H1 (cell line): Measurements from ENCODE around the gene COL6A5. TPM values are rescaled to one million over a fixed set of nuclear protein-coding genes. Genes with fewer than 3 reads are reported as not detected.

ENCODE experiments used
- CTCF ChIA-PET: fragments of 300-600 bp; sonication (Branson Sonifier 250); formaldehyde crosslinking; loops from one replicate; lab custom pipeline; 2021; ENCODE audit not compliant: partially characterized antibody; lab: Charles Lee
- POLR2A ChIA-PET: fragments of 300-600 bp; sonication (Branson Sonifier 250); formaldehyde crosslinking; loops from one replicate; lab custom pipeline; 2021; ENCODE audit warnings: inconsistent platforms; ENCODE audit not compliant: partially characterized antibody; lab: Charles Lee
- DNase-seq, 2 experiments: peaks; one replicate each; pipeline versions ENCODE4 v3.0.0 to v3.0.0-alpha.2; 2010 to 2022; ENCODE audit warnings: low spot score in 2 of 2, low read depth in 1 of 2, mixed read lengths in 1 of 2
- FAIRE-seq: peaks from 2 replicates; lab custom pipeline; 2011; peaks lifted over from hg19 to GRCh38; lab: Jason Lieb, UNC
- H2AFZ ChIP-seq: 2 replicates; pipeline ENCODE4 v1.8.1; 2012; ENCODE audit warnings: low read length, inconsistent platforms
- H2AK5ac ChIP-seq: 2 replicates; pipeline ENCODE4 v1.6.1; 2013; ENCODE audit warnings: low read depth, low read length
- H2BK120ac ChIP-seq: replicated peaks from 2 replicates; pipeline ENCODE3; 2013; ENCODE audit warnings: low read depth, low read length, inconsistent platforms
- H2BK12ac ChIP-seq: 2 replicates; pipeline ENCODE4 v1.6.1; 2013; ENCODE audit warnings: low read depth, low read length
- H2BK15ac ChIP-seq: 2 replicates; pipeline ENCODE4 v1.6.1; 2013; ENCODE audit warnings: low read length
- H2BK20ac ChIP-seq: 2 replicates; pipeline ENCODE4 v1.6.1; 2013; ENCODE audit warnings: low read length
- H2BK5ac ChIP-seq: 2 replicates; pipeline ENCODE4 v1.6.1; 2013; ENCODE audit warnings: low read depth, low read length
- H3K14ac ChIP-seq: 2 replicates; pipeline ENCODE4 v1.6.1; 2013; ENCODE audit warnings: inconsistent platforms; ENCODE audit not compliant: insufficient read length
- H3K18ac ChIP-seq: 2 replicates; pipeline ENCODE4 v1.6.1; 2013; ENCODE audit warnings: low read length; ENCODE audit errors: extremely low read depth
- H3K23ac ChIP-seq: 2 replicates; pipeline ENCODE4 v1.6.1; 2013; ENCODE audit warnings: inconsistent platforms; ENCODE audit not compliant: insufficient read length
- H3K23me2 ChIP-seq: 2 replicates; pipeline ENCODE4 v1.6.1; 2013; ENCODE audit warnings: low read depth, low read length
- H3K27ac ChIP-seq: 2 replicates; pipeline ENCODE4 v1.6.1; 2011; ENCODE audit warnings: low read depth, low read length, inconsistent platforms
- H3K27me3 ChIP-seq, 4 experiments: replicated peaks in 1 of 4; 1 replicate in 1 of 4; 2 replicates in 3 of 4; pipeline versions ENCODE4 v1.6.1 to v1.8.1; 2011 to 2013; ENCODE audit warnings: low read length in 3 of 4, mild to moderate bottlenecking in 3 of 4, inconsistent platforms in 2 of 4, mixed read lengths in 2 of 4, moderate library complexity in 1 of 4; ENCODE audit not compliant: control insufficient read depth in 3 of 4, insufficient read depth in 3 of 4; ENCODE audit errors: extremely low read depth in 1 of 4
- H3K36me3 ChIP-seq, 4 experiments: 2 replicates each; pipeline versions ENCODE4 v1.6.1 to v1.8.1; 2011 to 2013; ENCODE audit warnings: mild to moderate bottlenecking in 4 of 4, low read length in 3 of 4, moderate library complexity in 2 of 4, control low read depth in 1 of 4, inconsistent platforms in 1 of 4; ENCODE audit not compliant: insufficient read depth in 4 of 4, control insufficient read depth in 2 of 4
- H3K4ac ChIP-seq: replicated peaks from 2 replicates; pipeline ENCODE3; 2013; ENCODE audit warnings: low read length, low read depth, mixed read lengths, inconsistent platforms; ENCODE audit not compliant: insufficient read length
- H3K4me1 ChIP-seq, 4 experiments: replicated peaks in 1 of 4; 1 replicate in 1 of 4; 2 replicates in 3 of 4; pipeline versions ENCODE4 v1.6.1 to v1.8.1; 2011 to 2013; ENCODE audit warnings: low read length in 3 of 4, inconsistent platforms in 2 of 4, mixed read lengths in 1 of 4; ENCODE audit not compliant: insufficient read depth in 4 of 4, control insufficient read depth in 3 of 4
- H3K4me2 ChIP-seq, 2 experiments: 2 replicates each; pipeline versions ENCODE4 v1.6.1 to v1.8.1; 2011 to 2013; ENCODE audit warnings: low read depth in 2 of 2, low read length in 2 of 2, control low read depth in 1 of 2, inconsistent platforms in 1 of 2, mild to moderate bottlenecking in 1 of 2; ENCODE audit not compliant: insufficient read depth in 1 of 2
- H3K4me3 ChIP-seq, 4 experiments: fragments of 200-600, 300-600 bp in 1 of 4; sonication (generic), shearing (Covaris generic), sonication (Bioruptor Twin) in 1 of 4; 2 replicates each; pipeline versions ENCODE4 v1.5.1 to v1.8.1; 2011 to 2016; ENCODE audit warnings: low read length in 4 of 4, low read depth in 3 of 4, control low read depth in 2 of 4, inconsistent platforms in 2 of 4, mild to moderate bottlenecking in 2 of 4, mixed read lengths in 1 of 4, moderate library complexity in 1 of 4; ENCODE audit not compliant: insufficient read depth in 2 of 4; ENCODE audit errors: extremely low read depth in 1 of 4
- H3K56ac ChIP-seq: replicated peaks from 2 replicates; pipeline ENCODE3; 2013; ENCODE audit warnings: low read depth, mild to moderate bottlenecking, mixed read lengths, low read length, inconsistent platforms; ENCODE audit not compliant: insufficient read length
- H3K79me1 ChIP-seq: 2 replicates; pipeline ENCODE4 v1.6.1; 2013; ENCODE audit warnings: low read depth, low read length, control low read depth
- H3K79me2 ChIP-seq, 2 experiments: 2 replicates each; pipeline versions ENCODE4 v1.6.1 to v1.8.1; 2012 to 2013; ENCODE audit warnings: low read length in 2 of 2, mild to moderate bottlenecking in 2 of 2, inconsistent platforms in 1 of 2; ENCODE audit not compliant: insufficient read depth in 2 of 2, control insufficient read depth in 1 of 2
- H3K9ac ChIP-seq, 4 experiments: replicated peaks in 1 of 4; 1 replicate in 1 of 4; 2 replicates in 3 of 4; pipeline versions ENCODE4 v1.6.1 to v1.8.1; 2011 to 2013; ENCODE audit warnings: low read depth in 3 of 4, low read length in 3 of 4, control low read depth in 2 of 4, mild to moderate bottlenecking in 2 of 4, moderate library complexity in 2 of 4, inconsistent platforms in 1 of 4; ENCODE audit errors: extremely low read depth in 1 of 4
- H3K9me3 ChIP-seq, 2 experiments: 2 replicates each; pipeline versions ENCODE4 v1.6.1 to v1.8.1; 2012 to 2013; ENCODE audit warnings: mild to moderate bottlenecking in 2 of 2, moderate library complexity in 2 of 2, control low read depth in 1 of 2, inconsistent platforms in 1 of 2, low read depth in 1 of 2, low read length in 1 of 2, mixed read lengths in 1 of 2; ENCODE audit not compliant: insufficient read depth in 2 of 2
- H4K20me1 ChIP-seq, 2 experiments: replicated peaks in 1 of 2; 2 replicates each; pipeline versions ENCODE3 to v1.8.1; 2011 to 2013; ENCODE audit warnings: inconsistent platforms in 2 of 2, low read length in 2 of 2, mild to moderate bottlenecking in 1 of 2; ENCODE audit not compliant: insufficient read depth in 2 of 2, control insufficient read depth in 1 of 2
- H4K5ac ChIP-seq: 2 replicates; pipeline ENCODE4 v1.6.1; 2013; ENCODE audit warnings: low read length, low read depth, mixed read lengths, inconsistent platforms; ENCODE audit not compliant: insufficient read length
- H4K8ac ChIP-seq: 2 replicates; pipeline ENCODE4 v1.8.0; 2013; ENCODE audit warnings: mild to moderate bottlenecking, moderate library complexity, low read length, inconsistent platforms; ENCODE audit not compliant: insufficient read depth; ENCODE audit errors: extremely low read depth
- H4K91ac ChIP-seq: replicated peaks from 2 replicates; pipeline ENCODE3; 2013; ENCODE audit warnings: low read length, mixed read lengths, inconsistent platforms; ENCODE audit not compliant: insufficient read length
- BRCA1 ChIP-seq: IDR thresholded peaks from 2 replicates; pipeline ENCODE4 v1.6.1; 2012; ENCODE audit warnings: low read depth, low read length, improper control_type of control experiment
- CEBPB ChIP-seq: IDR thresholded peaks from 2 replicates; pipeline ENCODE4 v1.6.1; 2012; ENCODE audit warnings: low read depth, low read length
- GTF2F1 ChIP-seq: IDR thresholded peaks from 2 replicates; pipeline ENCODE4 v1.6.1; 2012; ENCODE audit warnings: low read depth, low read length, improper control_type of control experiment, borderline replicate concordance
- HDAC2 ChIP-seq, 2 experiments: fragments of 300-600 bp in 1 of 2; sonication (generic) in 1 of 2; IDR thresholded peaks; 2 replicates each; pipeline ENCODE4 v1.6.1; 2011 to 2012; ENCODE audit warnings: low read depth in 2 of 2, low read length in 2 of 2, mild to moderate bottlenecking in 2 of 2, moderate library complexity in 2 of 2, borderline replicate concordance in 1 of 2, inconsistent platforms in 1 of 2
- KDM5A ChIP-seq: fragments of 200-600 bp; IDR thresholded peaks from 2 replicates; pipeline ENCODE4 v1.7.1; 2012; ENCODE audit warnings: mild to moderate bottlenecking, low read length, inconsistent platforms, mixed read lengths
- NRF1 ChIP-seq: IDR thresholded peaks from 2 replicates; pipeline ENCODE4 v1.6.1; 2011; ENCODE audit warnings: mild to moderate bottlenecking, low read depth, low read length, improper control_type of control experiment
- POLR2AphosphoS5 ChIP-seq: IDR thresholded peaks from 2 replicates; pipeline ENCODE4 v1.6.1; 2011; ENCODE audit warnings: low read depth, low read length
- POU5F1 ChIP-seq: IDR thresholded peaks from 2 replicates; pipeline ENCODE4 v1.6.1; 2011; ENCODE audit warnings: low read depth, mild to moderate bottlenecking, low read length, moderate library complexity
- RAD21 ChIP-seq, 2 experiments: IDR thresholded peaks in 1 of 2; conservative IDR thresholded peaks in 1 of 2; 2 replicates each; pipeline ENCODE4 v1.6.1; 2011; ENCODE audit warnings: low read depth in 2 of 2, low read length in 2 of 2, improper control_type of control experiment in 1 of 2, inconsistent platforms in 1 of 2, mild to moderate bottlenecking in 1 of 2, moderate library complexity in 1 of 2
- RNF2 ChIP-seq: fragments of 200-900, 300-1000 bp; sonication (generic); IDR thresholded peaks from 2 replicates; pipeline ENCODE4 v1.7.1; 2016; ENCODE audit warnings: borderline replicate concordance, low read depth, mild to moderate bottlenecking, antibody characterized with exemption, low read length; ENCODE audit not compliant: poor library complexity, severe bottlenecking; ENCODE audit errors: missing control alignments
- SAP30 ChIP-seq: fragments of 300-600 bp; sonication (generic); IDR thresholded peaks from 2 replicates; pipeline ENCODE4 v1.7.1; 2012; ENCODE audit warnings: low read length, moderate library complexity, mild to moderate bottlenecking, inconsistent platforms; ENCODE audit not compliant: insufficient read depth, insufficient replicate concordance
- SIX5 ChIP-seq: IDR thresholded peaks from 2 replicates; pipeline ENCODE4 v1.6.1; 2011; ENCODE audit warnings: mild to moderate bottlenecking, low read depth, low read length
- ZNF274 ChIP-seq: IDR thresholded peaks from 2 replicates; pipeline ENCODE4 v1.7.0; 2012; ENCODE audit warnings: low read length, borderline replicate concordance; ENCODE audit errors: extremely low read depth
- WGBS, 2 experiments: shearing (Covaris generic) in 1 of 2; methylation state at CpG; one replicate each; pipeline versions ENCODE4 v1.1.6 to v1.1.7; 2013 to 2015; ENCODE audit warnings: low lambda C conversion rate in 2 of 2, mixed read lengths in 2 of 2, inconsistent platforms in 1 of 2, low coverage in 1 of 2, missing lambda C conversion rate in 1 of 2; ENCODE audit not compliant: insufficient replicate concordance in 2 of 2, insufficient coverage in 1 of 2, insufficient read length in 1 of 2; ENCODE audit errors: extremely low coverage in 1 of 2, missing lambda C conversion rate in 1 of 2; 5-methylcytosine and 5-hydroxymethylcytosine counted together
- polyA plus RNA-seq, 7 experiments: library from polyadenylated mRNA; depleted of rRNA in 3 of 7; stranded (reverse) in 5 of 7; unstranded in 2 of 7; fragments of >200 nt in 5 of 7; fragments of 200-250 nt in 2 of 7; gene quantifications; 1 replicate in 5 of 7; 2 replicates in 1 of 7; 4 replicates in 1 of 7; pipeline versions ENCODE4 v1.2.1 to v1.2.3, GENCODE V29; 2011 to 2013; ENCODE audit warnings: missing spikeins in 2 of 7, mixed read lengths in 2 of 7
- total RNA-seq: library from RNA; stranded (reverse); fragmentation: NEBNext Ultra II Directional; extraction: Animal tissue kit (Norgen Biotek cat#: 25700); gene quantifications from 2 replicates; pipeline ENCODE4 v1.2.1, GENCODE V29; 2021

Gene COL6A5
- total and polyA plus RNA-seq, 2 of the 8 experiments (the other 6 are each of a cell fraction or from before 2014, with no cell fraction given): 0.05 to 0.06 TPM

GRCh38 chr3:130412991-130413560 is 67.6 kb downstream of the COL6A5 start:
- no peak overlapping the region for H3K4me3 ChIP-seq
- no peak overlapping the region for H2BK120ac ChIP-seq
- H3K56ac ChIP-seq: no peak overlapping the region
- peaks cover 6 to 8% of the 10 kb centered on the region in 2 experiments; a peak in 1 of 4 replicates for H3K9me3 ChIP-seq
- H4K5ac ChIP-seq: no peak overlapping the region
- H3K14ac ChIP-seq: no peak overlapping the region
- FAIRE-seq (no peak), DNase-seq (no peak)
- H4K8ac ChIP-seq: no peak overlapping the region
- H3K9ac ChIP-seq: no peak overlapping the region
- H2BK20ac ChIP-seq: no peak overlapping the region
- H4K20me1 ChIP-seq: no peaks in the 10 kb centered on the region
- no peaks in the 10 kb centered on the region; a peak in 1 of 7 replicates for H3K27me3 ChIP-seq
- H3K27ac ChIP-seq: no peak overlapping the region
- H4K91ac ChIP-seq: no peak overlapping the region
- H2BK15ac ChIP-seq: no peak overlapping the region
- POLR2A ChIA-PET: no interaction called here
- no peaks in the 10 kb centered on the region for H3K79me2 ChIP-seq
- no peak overlapping the region for H3K18ac ChIP-seq
- no peak overlapping the region for H2BK12ac ChIP-seq
- H3K79me1 ChIP-seq: no peaks in the 10 kb centered on the region
- H3K23me2 ChIP-seq: no peaks in the 10 kb centered on the region
- no peak overlapping the region for H3K23ac ChIP-seq
- H2AK5ac ChIP-seq: no peak overlapping the region
- H2AFZ ChIP-seq: 0 out of 2 replicates have a peak overlapping the region, but pooled peaks have one; percentile 6
- no peak overlapping the region for H2BK5ac ChIP-seq
- no peaks in the 10 kb centered on the region for H3K4me1 ChIP-seq
- WGBS, 2 experiments: 8% methylated on average over 1 of the region's 1 CpG; no CpG with 5 or more reads in 1 of the 2 experiments
- no peak overlapping the region for H3K4me2 ChIP-seq
- H3K4ac ChIP-seq: no peak overlapping the region
- CTCF ChIA-PET: no interaction called here
- no peaks in the 10 kb centered on the region for H3K36me3 ChIP-seq
- TF ChIP-seq GTF2F1: no peak
- TF ChIP-seq RNF2: no peak
- no peak for TF ChIP-seq CEBPB
- no peak for TF ChIP-seq POLR2AphosphoS5
- TF ChIP-seq KDM5A: no peak
- no peak for TF ChIP-seq POU5F1
- TF ChIP-seq SIX5: no peak
- TF ChIP-seq BRCA1: no peak
- no peak for TF ChIP-seq ZNF274
- no peak for TF ChIP-seq HDAC2 (IDR thresholded peaks at IDR 0.05; ENCODE audit: borderline replicate concordance in 1 of 2, low read depth in 2 of 2, low read length in 2 of 2)
- no peak for TF ChIP-seq SAP30
- no peak for TF ChIP-seq RAD21 (IDR thresholded peaks at IDR 0.05 in 1 of 2, conservative IDR thresholded peaks at IDR 0.05 in 1 of 2; ENCODE audit: low read depth in 2 of 2, low read length in 2 of 2)
- no peak for TF ChIP-seq NRF1
